GM08714 (cell line): ENCODE data around the gene CROCC2.

ENCODE experiments used
- H3K4me3 ChIP-seq: fragments of 200-500 bp; sonication (Bioruptor generic); 2 replicates; pipeline ENCODE4 v1.5.1; 2014; ENCODE audit warnings: mild to moderate bottlenecking, low read length, inconsistent platforms
- ZNF274 ChIP-seq: IDR thresholded peaks from 2 replicates; pipeline ENCODE4 v1.6.1; 2012; ENCODE audit warnings: mild to moderate bottlenecking, low read depth, low read length

Gene CROCC2

DNA sequence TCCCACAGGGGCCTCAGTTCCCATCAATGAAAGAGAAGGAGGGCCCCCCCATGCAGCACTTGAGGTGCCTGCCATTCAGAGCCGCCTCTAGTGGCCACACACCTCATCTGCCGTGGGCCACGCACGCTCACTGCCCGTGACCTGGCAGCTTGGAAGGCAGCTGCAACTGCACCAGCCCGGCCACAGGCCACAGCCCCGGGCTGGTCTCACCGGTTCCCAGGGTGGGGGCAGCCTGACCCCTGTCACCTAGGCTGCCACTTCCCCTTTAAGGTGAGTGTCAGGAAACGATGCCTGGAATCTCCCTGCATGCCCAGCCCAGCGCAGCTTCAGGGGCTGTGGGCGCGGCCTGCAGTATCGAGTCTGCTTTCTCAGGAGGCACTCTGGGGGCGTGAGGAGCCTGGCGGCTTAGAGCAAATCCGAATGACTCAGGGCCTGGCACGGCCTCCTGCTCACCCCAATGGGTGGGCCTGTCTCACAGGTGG, 12.7 kb upstream of the CROCC2 start:
- no peak for TF ChIP-seq ZNF274
- no peak overlapping the region for H3K4me3 ChIP-seq

- TF ChIP-seq ZNF274: no peak
Measured at GRCh38 chr2:240894006-240894405, 12.1 kb upstream of the CROCC2 start.

GRCh38 chr2:240894836-240895558, 11.1 kb upstream of the CROCC2 start:
- H3K4me3 ChIP-seq: no peak overlapping the region
- TF ChIP-seq ZNF274: no peak

More at GRCh38 chr2:240894006-240894405, 12.1 kb upstream of the CROCC2 start:
- no peak overlapping the region for H3K4me3 ChIP-seq

GRCh38 chr2:240895656-240896388, 10.3 kb upstream of the CROCC2 start, which contains the start of gene MAB21L4:
MAB21L4 (minus strand) TSS chr2:240896156; CDS start chr2:240895997, 159 bp downstream.
- H3K4me3 ChIP-seq: no peak within 1 kb of the TSS
- TF ChIP-seq ZNF274: no peak

DNA sequence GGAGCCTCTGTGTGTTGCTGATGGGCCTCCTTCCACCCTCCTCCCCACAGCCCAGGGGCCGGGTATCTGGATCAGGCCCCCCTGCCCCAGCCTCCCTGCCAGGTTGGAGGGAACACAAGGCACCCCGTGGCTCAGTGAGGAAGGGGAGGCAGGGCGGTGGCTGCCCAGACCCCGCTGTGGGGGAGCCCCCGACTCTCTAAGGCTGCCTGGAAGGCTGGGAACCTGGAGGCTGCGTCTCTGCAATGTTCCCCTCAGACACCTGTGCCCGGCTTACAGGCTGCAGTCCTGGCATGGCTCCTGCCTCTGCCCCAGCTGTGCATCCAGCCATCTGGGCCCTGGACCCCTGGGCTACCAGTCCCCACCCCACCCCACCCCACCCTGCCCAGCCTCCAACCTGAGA, 9.7 kb upstream of the CROCC2 start:
- no peak overlapping the region for H3K4me3 ChIP-seq
- no peak for TF ChIP-seq ZNF274

GRCh38 chr2:240896871-240897692, 9.1 kb upstream of the CROCC2 start:
- no peak for TF ChIP-seq ZNF274

GRCh38 chr2:240898108-240898730, 7.9 kb upstream of the CROCC2 start:
- no peak overlapping the region for H3K4me3 ChIP-seq
- no peak for TF ChIP-seq ZNF274

More at GRCh38 chr2:240896871-240897692, 9.1 kb upstream of the CROCC2 start:
- H3K4me3 ChIP-seq: no peak overlapping the region

- no peak overlapping the region for H3K4me3 ChIP-seq
- TF ChIP-seq ZNF274: no peak
Measured at GRCh38 chr2:240898731-240899467, 7.2 kb upstream of the CROCC2 start.

DNA sequence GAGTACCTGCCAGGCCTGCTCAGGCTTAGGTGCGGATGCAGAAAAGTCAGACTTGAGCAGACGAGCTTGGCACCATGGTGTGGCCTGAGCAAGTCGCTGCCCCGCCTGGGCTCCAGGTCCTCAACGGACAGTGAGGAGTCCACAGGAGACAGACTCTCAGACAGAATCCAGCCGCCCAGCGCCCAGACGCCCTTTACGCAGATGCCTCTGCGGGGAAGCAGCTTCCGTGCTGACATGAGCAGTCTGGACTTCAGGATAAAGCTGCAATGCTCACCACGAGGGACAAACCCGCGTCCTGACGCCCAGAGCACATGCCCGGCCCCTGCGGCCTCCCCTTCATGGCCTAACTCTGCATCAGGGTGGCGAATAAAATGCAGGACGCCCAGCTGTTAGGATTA, 6.7 kb upstream of the CROCC2 start:
- no peak for TF ChIP-seq ZNF274
- H3K4me3 ChIP-seq: no peak overlapping the region

- H3K4me3 ChIP-seq: no peak overlapping the region
- TF ChIP-seq ZNF274: no peak
Measured at GRCh38 chr2:240900141-240900860, 5.8 kb upstream of the CROCC2 start.

DNA sequence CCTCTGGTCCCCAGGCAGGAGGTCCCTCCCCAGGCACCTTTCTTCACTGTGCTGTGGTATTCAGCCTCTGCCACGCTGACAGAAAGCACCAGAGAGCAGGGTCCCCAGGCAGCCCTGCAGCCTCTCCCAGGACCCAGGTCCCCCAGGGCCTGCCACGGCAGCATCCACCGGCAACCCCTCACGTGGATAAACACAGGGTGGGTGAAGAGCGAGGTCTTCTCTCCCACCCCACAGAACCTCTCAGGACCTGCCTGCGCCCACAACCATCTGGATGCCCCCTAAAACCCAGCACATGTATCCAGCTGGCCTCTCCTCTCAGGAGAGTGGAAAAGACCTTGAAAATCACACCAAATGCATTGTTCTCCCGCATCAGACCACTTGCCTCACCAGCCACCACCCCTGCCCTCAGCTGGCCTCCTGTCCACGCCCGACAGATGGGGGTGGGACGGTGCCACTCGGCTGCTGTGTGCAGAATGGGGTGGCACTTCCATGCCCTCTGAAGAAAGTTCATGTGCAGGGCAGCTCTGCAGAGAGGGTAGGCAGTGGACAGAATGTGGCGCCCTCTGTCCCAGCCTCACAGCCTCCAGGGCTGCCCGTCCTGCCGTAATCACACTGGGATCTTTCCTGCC, 4.0 kb upstream of the CROCC2 start:
- no peak overlapping the region for H3K4me3 ChIP-seq
- TF ChIP-seq ZNF274: no peak

DNA sequence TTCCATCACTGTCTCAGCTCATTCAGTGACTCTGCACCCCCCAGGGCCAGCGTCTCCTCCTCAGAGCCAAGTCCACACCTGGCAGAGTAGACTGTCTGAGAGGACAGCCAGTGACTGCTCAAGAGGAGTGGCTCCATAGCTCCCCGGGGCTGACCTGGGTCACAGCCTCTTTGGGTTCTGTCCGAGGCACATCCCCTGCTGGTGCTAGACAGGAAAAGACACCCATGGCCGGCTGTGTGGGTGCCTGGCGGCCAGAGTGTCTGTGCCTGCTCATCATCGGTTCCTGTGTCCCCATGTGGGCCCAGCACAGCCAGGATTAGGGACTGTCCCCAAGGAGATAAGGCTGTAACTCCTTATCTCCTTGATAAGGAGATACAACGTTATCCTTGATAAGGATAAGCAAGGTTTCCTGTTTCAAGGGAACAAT, 3.5 kb upstream of the CROCC2 start:
- TF ChIP-seq ZNF274: no peak
- no peak overlapping the region for H3K4me3 ChIP-seq
